ENCODE measurements around the gene ECPAS.

GRCh38 chr9:111412280-111412679, 71.9 kb downstream of the ECPAS start:
- TF ChIP-seq CTCF (conservative IDR thresholded peaks at IDR 0.05 in 1 of 2, IDR thresholded peaks at IDR 0.05 in 1 of 2; ENCODE audit: extremely low read depth in 1 of 2, insufficient read depth in 1 of 2, low read depth in 1 of 2, low read length in 2 of 2) (no peak), EZH2 (IDR thresholded peaks at IDR 0.05; ENCODE audit: borderline replicate concordance, low read length) (no peak)
